NCI-H2107 treated with DMSO at 0.1 percent for 48 hours (cell line): Measurements from ENCODE around the gene PRSS21.

Experiments
- DNase-seq: peaks from one replicate; lab custom pipeline; 2025; ENCODE audit not compliant: unreplicated experiment; lab: John Stamatoyannopoulos, UW

PRSS21 gene, protein sequence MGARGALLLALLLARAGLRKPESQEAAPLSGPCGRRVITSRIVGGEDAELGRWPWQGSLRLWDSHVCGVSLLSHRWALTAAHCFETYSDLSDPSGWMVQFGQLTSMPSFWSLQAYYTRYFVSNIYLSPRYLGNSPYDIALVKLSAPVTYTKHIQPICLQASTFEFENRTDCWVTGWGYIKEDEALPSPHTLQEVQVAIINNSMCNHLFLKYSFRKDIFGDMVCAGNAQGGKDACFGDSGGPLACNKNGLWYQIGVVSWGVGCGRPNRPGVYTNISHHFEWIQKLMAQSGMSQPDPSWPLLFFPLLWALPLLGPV

DNA sequence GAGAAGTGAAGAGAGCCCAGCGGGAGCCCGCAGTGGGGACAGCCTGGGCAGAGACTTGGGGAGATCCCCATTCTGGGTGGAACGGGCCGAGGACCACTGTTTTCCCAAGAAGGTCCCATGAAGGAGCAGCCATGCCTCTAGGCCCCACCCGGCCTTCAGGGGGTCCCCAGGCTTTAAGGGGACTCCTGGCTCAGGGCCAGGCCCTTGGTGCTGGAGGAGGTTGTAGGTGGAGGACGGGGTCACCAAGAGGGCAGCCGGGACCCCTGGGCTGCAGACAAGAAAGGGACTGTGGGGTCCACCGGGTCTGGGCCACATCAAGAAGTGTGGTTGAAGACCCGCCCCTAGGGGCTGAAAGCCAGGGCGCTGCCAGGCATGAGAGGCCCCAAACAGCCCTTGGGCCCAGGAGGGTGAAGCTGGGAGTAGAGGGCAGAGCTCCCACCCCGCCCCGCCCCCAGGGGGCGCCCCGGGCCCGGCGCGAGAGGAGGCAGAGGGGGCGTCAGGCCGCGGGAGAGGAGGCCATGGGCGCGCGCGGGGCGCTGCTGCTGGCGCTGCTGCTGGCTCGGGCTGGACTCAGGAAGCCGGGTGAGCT is at the start of gene PRSS21:
Gene PRSS21 (plus strand): TSS at position 487 of the 589 bp plus-strand sequence. CDS start 32 bp downstream, at position 519.
- DNase-seq: no peak

DNA sequence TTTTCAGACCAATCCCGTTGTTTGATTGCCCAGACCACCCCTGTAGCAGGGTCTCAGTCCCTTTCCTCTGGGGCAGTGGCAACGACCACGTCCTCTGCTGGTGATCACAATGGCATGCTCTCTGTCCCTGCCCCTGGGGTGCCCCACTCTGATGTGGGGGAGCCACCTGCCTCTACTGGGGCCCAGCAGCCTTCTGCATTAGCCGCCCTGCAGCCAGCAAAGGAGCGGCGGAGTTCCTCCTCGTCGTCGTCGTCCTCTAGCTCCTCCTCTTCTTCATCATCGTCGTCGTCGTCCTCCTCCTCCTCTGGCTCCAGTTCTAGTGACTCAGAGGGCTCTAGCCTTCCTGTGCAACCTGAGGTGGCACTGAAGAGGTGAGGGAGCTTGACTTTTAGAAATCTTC is 49.1 kb upstream of the PRSS21 start:
- DNase-seq: no peak

DNA sequence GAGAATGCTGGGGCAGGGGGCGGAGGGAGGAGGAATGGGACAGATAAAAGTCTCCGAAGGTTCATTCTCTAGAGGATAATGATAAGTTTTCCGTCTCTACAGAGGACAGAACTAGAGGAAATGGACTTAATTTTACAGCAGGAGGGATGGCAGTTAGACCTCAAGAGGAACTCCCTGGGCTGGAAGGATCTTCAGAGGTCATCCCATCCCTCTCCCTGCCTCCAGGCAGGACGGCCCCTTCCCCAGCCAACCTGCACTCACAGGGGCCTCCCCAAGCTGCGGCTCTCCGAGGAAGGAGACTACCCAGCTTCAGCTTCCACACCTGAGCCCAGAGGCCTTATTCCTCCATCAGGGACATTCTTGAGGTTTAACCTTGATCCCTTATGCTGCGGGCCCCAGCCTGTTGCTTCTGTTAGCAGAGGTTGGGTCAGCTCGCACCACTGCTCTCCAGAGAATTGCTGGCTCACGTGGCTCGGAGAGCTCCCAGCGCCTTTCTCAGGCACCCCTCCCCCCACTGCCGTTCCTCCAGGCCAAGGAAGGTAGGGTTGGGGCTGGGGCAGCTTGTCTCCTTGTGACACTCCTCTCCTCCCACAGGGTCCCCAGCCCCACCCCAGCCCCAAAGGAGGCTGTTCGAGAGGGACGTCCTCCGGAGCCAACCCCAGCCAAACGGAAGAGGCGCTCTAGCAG is 48.5 kb upstream of the PRSS21 start:
- no peak for DNase-seq

DNA sequence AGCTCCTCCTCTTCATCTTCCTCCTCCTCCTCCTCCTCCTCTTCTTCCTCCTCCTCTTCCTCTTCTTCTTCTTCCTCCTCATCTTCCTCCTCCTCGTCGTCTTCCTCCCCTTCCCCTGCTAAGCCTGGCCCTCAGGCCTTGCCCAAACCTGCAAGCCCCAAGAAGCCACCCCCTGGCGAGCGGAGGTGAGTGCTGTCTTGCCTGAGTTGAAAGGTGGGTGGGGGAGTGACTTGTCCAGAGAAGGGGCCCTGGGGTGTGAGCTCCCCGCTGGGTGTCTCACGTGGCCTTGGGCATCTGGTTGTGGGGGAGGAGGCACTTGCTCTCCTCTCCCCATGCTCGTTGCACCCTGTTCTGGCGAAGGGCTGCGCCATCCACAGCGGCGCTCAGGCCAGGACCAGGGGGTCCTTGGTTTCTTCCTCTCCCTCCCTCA is 47.9 kb upstream of the PRSS21 start:
- no peak for DNase-seq

DNA sequence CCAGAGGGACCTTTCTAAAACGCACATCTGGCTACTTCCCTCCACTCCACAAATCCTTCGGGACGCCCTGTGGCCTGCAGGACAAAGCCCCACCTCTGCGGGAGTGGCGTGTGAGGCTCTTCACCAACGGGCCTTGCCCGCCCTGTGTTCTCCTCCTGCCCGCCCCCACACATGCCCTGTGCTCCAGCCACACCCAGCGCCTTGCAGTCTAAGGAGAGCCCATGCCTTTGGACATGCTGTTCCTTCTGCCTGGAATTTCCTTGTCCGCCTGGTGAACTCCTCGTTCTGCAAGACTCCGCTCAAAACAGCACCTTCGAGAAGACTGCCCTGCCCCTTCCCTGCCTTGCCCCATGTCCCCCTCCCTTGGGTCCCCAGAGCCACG is 47.4 kb upstream of the PRSS21 start:
- DNase-seq: no peak

DNA sequence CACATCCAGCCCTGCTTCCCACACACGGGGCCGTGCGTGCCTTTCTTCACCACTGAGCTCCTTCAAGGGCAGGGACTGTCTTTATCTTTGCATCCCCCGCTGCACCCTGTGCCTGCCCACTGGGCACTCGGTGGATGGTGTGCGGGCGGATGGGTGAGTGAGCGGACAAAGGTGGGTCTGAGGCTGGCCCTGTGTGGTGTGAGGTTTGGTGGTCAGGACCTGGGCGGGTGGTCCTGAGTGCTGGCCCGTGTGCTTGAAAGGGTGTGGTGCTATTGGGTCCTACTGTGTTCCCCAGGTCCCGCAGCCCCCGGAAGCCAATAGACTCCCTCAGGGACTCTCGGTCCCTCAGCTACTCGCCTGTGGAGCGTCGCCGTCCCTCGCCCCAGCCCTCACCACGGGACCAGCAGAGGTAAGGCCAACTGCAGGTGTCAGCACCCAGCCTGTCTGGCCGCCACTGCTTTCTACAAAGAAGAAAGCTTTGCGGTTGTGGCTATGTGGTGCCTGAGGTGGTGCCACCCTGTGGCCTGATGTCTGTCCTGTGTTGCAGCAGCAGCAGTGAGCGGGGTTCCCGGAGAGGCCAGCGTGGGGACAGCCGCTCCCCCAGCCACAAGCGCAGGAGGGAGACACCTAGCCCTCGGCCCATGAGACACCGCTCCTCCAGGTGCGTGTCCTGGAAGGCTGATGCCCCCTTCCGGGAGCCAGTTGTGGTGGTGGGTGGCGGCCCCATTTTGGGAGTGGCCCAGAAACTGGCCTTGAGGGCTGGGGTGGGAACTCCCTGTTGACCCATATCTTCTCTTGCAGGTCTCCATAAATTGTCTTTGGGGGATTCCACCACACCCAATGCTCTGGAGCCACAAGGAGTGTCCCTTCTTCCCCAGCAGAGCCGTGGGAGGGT is 46.7 kb upstream of the PRSS21 start:
- no peak for DNase-seq

DNA sequence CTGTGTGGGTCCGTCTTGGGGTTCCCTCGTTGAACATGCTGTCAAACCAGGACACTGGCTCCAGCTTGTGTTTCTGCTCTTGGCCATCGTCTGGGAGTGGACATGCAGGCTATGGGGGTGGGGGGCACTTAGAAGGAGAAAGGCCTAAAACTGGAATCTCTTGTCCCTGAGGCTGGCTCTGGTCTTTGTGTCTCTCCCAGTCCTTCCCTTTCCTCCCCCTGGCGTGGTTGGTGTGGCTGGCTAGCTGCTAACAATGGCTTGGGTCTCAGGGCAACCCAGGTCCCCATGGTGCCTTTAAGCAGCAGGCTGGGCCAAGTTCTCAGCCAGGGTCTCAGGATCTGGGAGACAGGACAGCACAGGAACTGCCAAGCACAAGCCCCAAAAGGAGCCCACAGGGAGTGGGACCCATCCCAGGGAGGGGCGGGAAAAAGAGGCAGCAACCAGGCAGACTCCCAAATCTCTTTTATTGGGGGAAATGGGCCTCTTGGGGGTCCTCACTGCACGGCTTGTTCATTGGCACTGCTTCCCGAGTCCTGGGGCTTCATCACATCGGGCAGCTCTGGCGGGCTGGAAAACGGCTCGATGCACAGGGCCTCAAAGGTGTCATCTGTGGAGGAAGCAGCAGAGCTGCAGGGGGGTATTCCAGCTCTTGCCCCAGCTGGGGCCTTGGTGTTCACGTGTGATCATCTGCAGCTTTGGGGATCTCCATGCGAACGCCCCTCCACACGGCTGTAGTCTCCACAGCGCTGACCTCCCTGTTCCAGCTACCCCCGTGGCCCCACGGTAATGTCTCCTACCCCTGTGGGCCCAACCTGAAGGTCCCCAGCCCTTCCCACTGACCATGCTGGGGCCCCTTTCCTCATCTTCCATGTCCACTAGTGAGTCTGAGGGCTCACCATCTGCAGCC is 45.3 kb upstream of the PRSS21 start:
- DNase-seq: no peak

DNA sequence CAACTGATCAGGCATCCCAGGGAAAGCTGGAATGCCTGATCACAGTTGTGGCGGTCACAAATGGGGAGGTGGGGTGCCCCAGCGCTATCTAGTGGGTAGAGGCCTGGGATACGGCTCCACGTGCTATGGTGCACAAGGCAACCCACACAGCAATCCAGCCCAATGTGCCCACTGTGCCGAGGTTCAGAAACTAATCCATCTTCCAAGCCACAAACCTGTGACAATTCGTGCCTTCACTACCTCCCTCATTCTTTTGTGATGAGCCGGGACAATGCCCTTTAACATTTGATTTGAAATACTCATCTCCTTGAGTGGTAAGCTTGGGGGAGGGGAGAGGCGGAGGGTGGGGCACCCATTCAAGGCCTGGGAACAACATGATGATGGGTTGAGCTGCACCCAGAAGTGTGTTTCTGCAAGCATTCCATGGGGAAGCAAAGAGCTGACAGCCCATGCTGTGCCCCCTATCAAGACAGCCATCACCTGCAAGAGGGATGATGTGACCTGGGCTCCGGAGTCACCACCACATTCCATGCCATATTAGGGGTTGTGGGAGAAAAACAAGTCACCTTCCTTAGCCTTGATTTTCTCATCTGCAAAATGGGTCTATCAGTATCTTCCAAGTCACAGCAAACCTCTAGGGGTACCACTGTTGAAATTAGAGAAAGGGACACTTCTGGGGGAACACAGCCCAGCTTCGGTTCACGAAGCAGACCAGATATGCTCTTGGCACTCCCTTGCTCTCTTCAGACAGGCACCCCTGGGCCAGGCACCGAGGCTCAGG is 43.7 kb upstream of the PRSS21 start:
- DNase-seq: no peak

DNA sequence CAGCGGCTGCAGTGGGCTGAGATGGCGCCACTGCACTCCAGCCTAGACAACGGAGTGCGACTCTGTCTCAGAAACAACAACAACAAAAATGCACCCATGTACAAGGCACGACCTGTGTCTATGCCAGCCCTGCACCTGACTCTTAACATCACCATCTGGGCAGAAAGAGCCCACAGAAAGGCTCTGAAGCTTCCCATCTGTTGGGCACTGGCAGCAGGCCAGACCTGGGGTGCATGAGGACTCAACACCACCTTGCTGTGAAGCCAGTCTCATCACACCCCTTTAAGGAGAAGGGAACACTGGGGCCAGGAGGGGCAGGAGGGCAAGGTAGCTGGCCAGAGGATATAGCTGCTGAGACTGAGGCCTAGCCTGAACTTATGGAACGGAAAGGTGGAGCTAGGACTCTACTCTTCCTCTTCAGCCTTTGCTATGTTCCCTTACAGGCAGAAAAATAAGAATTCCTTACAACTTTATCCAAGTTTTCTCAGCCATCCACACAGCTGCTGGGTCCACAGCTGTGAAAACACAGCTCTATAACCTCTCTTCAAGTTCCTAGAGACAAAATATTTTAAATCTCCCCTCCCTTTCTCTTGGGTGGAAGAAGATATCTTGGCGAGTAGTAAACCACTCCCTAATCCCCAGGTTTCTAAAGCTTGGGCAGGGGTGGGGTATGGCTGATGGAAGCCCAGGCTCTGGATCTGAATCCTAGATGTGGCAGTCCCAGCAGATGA is 42.7 kb upstream of the PRSS21 start:
- DNase-seq: no peak

DNA sequence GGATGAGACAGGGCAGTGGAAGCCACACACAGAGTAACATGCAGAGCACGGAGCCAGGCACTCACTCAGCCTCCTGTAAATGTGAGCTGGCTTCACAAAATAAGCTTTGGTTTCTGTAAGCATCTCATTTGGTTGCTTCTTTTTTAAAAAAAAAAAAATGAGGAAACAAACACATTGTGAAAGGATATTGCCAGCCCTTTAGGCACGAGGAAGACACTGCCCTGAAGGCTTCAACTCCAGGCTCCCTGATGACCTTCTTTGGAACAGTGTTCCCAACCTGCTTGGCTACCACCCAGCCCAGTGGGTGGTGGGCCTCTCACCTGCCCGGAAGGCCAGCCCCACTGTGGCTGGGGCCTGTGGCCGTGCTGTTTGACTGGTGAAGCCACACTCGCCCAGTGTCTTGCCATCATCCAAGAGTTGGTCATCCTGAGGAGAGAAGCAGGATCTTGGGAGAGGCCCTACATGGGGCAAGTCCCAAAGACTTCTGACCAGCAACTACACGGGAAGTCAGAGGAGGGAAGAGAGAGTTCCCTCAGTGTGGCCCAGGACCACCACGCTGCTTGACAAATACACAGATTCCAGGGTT is 41.8 kb upstream of the PRSS21 start:
- no peak for DNase-seq

DNA sequence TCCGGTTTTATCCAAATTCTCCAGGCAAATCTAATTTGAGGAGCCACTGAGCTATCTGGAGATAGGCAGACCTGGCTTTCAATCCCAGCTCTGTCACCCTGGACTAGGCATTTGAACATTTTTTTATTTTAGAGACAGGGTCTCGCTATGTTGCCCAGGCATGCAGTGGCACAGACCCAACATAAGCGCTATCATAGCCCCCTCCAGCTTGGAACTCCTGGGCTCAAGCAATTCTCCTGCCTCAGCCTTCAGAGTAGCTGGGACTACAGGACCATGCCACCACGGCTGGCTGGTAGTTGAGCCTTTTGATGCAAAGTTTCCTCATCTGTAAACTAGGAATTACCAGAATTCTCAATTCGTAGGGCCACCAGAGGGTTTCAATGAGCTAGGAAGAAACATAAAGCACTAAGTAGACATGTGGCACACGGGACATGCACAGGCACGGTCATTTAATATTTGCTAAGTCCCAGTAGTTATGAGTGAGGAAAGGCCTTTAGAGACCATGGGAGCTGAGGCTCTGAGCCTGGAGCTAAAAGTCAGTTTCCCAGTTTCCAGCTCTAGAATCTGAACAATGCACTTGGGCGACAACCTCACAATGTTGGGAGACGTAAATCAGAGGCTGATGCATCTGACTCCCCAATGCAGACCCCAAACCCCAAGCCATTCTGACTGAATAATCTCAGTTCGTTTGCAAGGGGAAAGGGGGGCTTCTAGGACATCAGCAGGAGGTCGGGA is 41.1 kb upstream of the PRSS21 start:
- no peak for DNase-seq

DNA sequence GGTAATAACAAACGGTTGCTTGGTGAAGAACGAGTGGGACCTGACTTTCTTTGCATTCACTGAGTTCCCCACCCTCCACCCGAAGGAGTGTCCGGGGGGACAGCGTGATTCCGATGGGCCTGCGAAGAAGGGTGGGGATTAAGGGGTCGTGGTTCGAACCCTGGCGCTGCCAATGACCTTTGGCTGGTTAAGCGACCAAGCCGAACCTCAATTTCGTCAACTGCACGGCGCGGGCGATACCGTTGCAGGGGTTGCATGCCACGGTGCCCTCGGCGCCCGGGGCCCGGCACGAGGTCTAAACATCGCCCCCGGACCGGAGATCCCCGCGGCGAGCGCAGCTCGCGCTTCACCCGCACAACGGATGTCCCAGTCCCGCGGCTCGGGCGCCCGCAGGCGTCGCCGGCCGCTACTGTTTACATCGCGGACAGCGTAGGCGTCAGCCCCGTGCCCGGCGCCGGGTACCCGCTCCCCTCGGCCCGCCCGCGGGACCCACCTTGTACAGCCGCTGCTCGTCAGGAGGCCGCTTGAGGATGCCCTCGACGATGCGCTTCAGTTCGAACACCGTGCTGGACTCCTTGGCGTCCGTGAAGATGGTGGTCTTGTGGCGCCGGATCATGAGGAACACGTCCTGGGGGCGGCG is 40.4 kb upstream of the PRSS21 start:
- DNase-seq: no peak

DNA sequence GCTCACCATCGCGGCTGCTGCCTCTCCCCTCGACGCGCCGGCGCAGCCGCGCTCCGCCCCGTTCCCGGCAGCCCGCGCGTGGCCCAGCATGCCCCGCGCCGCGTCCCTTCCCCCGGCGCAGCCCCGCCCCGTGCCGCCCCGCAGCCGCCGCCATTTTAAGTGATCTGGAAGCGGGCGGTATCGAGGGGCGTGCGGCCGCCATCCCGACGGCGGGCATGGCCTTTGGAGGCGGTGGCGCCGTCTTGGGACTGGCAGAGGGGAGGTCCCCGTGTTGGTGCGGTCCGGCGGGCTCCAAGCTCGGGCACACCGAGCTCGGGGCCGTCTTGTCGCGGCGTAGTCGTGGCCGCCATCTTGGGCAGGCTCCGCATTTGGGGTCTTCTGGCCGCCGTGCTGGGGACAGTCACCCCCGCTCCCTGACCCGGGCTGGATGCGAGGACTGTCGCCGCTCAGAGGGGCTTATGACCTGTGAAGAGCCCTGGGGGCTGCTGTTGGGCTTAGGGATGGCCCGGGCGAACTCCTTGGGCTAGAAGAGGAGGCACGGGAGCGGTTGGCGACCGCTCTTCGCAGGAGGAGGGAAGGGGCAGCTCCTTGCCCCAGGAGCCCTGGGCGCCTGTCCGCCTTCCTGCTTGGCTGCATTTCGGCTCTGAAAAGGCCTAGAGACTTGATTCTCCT is 39.7 kb upstream of the PRSS21 start, which contains the start of gene ELOB:
Gene ELOB (minus strand): TSS at position 50 of the 672 bp plus-strand sequence. CDS start 41 bp downstream, at position 9.
- peak; percentile 36 for DNase-seq

DNA sequence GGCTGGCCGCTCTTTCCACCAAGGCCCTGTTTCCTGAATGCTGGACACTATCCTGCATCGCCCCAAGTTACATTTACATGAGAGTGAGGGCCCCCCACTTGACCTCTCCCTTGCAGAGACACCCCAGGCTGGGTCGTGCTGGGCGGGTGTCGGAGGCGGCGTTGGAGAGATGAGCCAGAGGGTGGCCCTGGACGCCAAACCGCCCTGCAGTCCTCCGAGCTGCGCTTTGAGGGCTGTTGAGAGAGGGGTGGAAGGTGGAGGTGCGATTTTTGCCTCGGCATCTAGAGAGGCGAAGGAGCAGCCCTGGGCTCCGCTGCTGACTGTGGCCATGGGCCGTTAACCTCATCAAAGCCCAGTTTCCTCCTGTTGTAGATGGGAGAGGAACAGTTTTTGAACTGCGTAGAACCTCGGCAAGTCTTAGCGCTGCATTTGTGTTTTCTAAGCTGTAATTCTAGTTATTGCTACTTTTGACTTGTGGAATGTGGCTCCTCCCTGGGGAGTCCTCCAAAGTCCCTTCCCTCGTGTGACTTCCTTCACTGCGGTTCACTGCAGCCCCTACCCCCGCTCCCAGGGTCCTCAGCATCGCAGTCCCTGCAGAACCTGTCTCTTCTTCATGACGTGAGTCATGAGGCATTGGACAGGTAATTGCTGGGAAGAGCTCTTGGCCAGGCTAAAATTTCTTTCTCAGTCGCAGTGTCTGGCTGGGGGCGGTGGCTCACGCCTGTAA is 39.0 kb upstream of the PRSS21 start:
- no peak for DNase-seq

DNA sequence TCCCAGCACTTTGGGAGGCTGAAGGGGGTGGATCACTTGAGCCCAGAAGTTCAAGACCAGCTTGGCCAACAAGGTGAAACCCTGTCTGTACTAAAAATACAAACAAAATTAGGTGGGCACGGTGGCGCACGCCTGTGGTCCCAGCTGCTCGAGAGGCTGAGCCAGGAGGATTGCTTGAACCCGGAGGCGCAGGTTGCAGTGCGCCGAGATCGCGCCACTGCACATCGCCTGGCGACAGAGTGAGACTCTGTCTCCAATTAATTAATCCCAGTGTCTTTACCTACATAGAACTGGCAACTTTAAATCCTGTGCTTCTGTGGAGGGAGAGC is 38.4 kb upstream of the PRSS21 start:
- DNase-seq: no peak
